SJSA1 (cell line): Measurements from ENCODE around the gene TNS4. TPM values are rescaled to one million over a fixed set of nuclear protein-coding genes. Genes with fewer than 3 reads are reported as not detected.
A peak's percentile ranks its signal among the peaks of the same experiment; 100 is the strongest.
"Not testable (repeated sequence)": the region's sequence is repeated elsewhere in the genome, so short reads cannot be mapped to it uniquely, and the experiment has no call there.

Experiments
- DNase-seq, 2 experiments: peaks; one replicate each; pipeline ENCODE4 v3.0.0-alpha.2; 2015 to 2020; ENCODE audit warnings: low spot score in 2 of 2, low read depth in 1 of 2
- H3K27ac ChIP-seq: fragments of 250-450 bp; sonication (Bioruptor Pico); 2 replicates; pipeline ENCODE4 v1.5.1; 2020; ENCODE audit warnings: mild to moderate bottlenecking, moderate library complexity
- H3K27me3 ChIP-seq: fragments of 250-450 bp; sonication (Bioruptor Pico); replicated peaks from 2 replicates; pipeline ENCODE4 v1.5.1; 2020; ENCODE audit warnings: mild to moderate bottlenecking, moderate library complexity
- H3K36me3 ChIP-seq: fragments of 250-450 bp; sonication (Bioruptor Pico); 2 replicates; pipeline ENCODE4 v1.5.1; 2020; ENCODE audit warnings: mild to moderate bottlenecking
- H3K4me1 ChIP-seq: fragments of 250-450 bp; sonication (Bioruptor Pico); replicated peaks from 2 replicates; pipeline ENCODE4 v1.6.1; 2021; ENCODE audit warnings: mild to moderate bottlenecking
- H3K4me3 ChIP-seq: fragments of 250-450 bp; sonication (Bioruptor Pico); 2 replicates; pipeline ENCODE4 v1.5.1; 2020; ENCODE audit warnings: mild to moderate bottlenecking
- H3K9me3 ChIP-seq: fragments of 250-450 bp; sonication (Bioruptor Pico); replicated peaks from 2 replicates; pipeline ENCODE4 v1.5.1; 2020; ENCODE audit warnings: mild to moderate bottlenecking
- total RNA-seq: library from RNA; depleted of rRNA; stranded (reverse); fragments of >200 nt; shearing (Covaris generic); gene quantifications from 2 replicates; pipeline ENCODE4 v1.2.3, GENCODE V29; 2014; rRNA removed

The TNS4 gene, protein sequence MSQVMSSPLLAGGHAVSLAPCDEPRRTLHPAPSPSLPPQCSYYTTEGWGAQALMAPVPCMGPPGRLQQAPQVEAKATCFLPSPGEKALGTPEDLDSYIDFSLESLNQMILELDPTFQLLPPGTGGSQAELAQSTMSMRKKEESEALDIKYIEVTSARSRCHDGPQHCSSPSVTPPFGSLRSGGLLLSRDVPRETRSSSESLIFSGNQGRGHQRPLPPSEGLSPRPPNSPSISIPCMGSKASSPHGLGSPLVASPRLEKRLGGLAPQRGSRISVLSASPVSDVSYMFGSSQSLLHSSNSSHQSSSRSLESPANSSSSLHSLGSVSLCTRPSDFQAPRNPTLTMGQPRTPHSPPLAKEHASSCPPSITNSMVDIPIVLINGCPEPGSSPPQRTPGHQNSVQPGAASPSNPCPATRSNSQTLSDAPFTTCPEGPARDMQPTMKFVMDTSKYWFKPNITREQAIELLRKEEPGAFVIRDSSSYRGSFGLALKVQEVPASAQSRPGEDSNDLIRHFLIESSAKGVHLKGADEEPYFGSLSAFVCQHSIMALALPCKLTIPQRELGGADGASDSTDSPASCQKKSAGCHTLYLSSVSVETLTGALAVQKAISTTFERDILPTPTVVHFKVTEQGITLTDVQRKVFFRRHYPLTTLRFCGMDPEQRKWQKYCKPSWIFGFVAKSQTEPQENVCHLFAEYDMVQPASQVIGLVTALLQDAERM
- not detected in 2 replicates for total RNA-seq

DNA sequence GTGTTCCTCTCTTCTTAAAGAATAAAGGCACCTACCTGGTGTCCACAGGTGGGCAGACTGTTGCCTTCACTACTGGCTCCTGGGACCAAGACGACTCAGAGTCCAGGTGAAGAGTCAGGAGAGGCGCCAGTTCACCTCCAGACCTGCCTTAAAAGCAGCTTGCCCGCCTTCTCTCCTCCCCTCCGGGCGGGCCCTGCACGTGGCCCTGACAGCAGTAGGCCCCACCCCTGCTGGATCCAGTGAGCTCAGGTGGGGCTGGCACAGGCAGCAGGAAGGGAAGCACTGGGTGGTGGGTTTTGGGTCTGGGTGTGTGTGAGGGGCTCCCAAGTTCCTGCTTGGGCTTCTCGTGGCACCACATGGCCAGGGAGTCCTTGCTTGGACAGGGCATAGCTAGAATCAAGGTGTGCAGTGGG lies at the start of gene TNS4:
TNS4 (minus strand) TSS at position 125 of the 413 bp plus-strand sequence. CDS start 5,198 bp downstream, outside the sequence.
- H3K36me3 ChIP-seq, result no peaks in the 10 kb centered on the region
- no peak for DNase-seq
- H3K27ac ChIP-seq, result no peak within 1 kb of the TSS
- peaks cover 21% of the 10 kb centered on the region for H3K4me1 ChIP-seq
- no peaks in the 10 kb centered on the region for H3K9me3 ChIP-seq
- no peaks in the 10 kb centered on the region for H3K27me3 ChIP-seq
- no peak within 1 kb of the TSS for H3K4me3 ChIP-seq

DNA sequence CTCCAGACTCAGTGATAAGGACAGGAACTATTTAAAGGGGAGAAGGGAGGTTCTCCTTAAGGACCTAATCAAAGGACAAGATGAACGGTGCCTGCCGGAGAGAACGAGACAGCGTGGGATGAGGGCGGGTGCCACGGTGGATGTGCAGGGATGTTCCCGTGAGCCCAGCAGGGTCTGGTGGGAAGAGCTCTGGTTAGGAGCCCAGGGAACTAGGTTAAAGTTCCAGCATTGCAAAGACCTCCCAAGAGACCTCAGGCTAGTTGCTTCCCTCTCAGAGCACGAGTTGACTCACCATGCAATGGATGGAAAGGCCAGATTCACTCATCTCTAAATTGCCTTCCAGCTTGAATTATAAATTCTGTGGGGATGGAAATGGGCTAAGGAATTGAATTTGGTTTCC lies 49.2 kb upstream of the TNS4 start:
- H3K4me1 ChIP-seq, result peaks cover 68% of the 10 kb centered on the region
- H3K27me3 ChIP-seq, result no peaks in the 10 kb centered on the region
- H3K36me3 ChIP-seq, result no peaks in the 10 kb centered on the region
- no peaks in the 10 kb centered on the region for H3K9me3 ChIP-seq
- peak overlapping the region; percentile 50; the same call in 1 of the 2 replicates for H3K27ac ChIP-seq
- peak in 1 of 2 experiments; percentile 47 for DNase-seq
- no peak overlapping the region for H3K4me3 ChIP-seq

DNA sequence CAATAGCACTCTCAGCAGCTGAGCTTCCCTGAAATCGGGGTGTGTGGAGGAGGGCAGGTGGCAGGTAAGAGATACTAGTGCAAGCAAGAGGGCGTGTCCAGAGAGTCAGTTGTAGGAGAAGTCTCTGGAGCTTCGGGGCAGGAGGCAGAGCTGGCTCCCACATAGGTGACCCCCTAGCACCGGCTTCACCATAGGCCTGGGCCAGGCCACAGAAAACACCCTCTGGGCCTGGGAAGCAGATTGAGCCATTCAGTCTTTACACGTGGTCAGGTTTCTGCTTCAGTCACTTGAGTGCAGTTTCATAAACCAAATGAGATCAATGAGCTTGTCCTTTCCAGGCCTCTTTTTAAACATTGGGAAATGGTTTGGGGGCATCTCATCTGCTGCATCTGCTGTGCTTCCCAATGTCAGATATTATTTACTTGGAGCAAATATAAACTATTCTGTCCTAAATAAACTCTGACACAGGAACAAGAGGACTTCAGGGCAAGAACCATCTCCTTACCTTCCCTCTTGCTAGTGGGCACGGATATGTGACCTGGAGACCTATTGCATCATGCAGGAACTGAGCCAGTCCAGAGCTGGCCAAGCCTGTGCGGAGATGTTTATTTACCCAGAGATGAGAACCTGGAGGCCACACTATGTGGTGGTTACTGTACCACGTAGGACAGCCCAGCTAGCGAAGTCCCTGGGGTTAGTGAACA lies 47.7 kb upstream of the TNS4 start:
- H3K27ac ChIP-seq, result peak overlapping the region; percentile 25; the same call in 1 of the 2 replicates
- no peak overlapping the region for H3K4me3 ChIP-seq
- no peaks in the 10 kb centered on the region for H3K27me3 ChIP-seq
- peaks cover 65% of the 10 kb centered on the region for H3K4me1 ChIP-seq
- H3K9me3 ChIP-seq, result no peaks in the 10 kb centered on the region
- H3K36me3 ChIP-seq, result no peaks in the 10 kb centered on the region
- peak in 1 of 2 experiments; percentile 49 for DNase-seq

DNA sequence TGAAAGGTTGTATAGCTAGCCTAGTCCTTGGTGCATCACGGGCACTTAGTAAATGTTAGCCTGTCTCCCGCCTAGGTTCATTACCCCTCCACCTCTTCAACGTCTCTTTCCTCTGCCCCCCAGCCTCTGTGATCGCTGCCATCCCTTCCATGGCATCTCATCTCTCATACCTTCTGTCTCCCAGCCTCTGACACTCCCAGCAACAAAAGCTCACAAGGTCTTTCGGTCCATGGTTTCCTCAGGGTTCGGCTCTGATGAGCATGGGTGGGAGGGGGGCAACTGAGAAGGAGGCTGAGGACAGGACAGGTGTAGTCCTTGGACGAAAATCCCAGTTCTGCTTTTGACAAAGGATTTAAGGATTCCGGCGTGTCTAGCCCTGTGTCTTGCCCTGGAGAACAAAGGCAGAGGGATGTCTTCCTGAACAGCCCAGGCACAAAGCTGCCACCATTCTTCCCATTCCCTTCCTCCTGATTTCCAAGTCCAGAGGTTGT lies 47.1 kb upstream of the TNS4 start:
- Histone ChIP-seq H3K36me3 (no peaks in the 10 kb centered on the region), H3K9me3 (no peaks in the 10 kb centered on the region), H3K4me3 (no peak overlapping the region), H3K27me3 (no peaks in the 10 kb centered on the region), H3K4me1 (peaks cover 59% of the 10 kb centered on the region), H3K27ac (no peak overlapping the region)
- peak in 1 of 2 experiments; percentile 28 for DNase-seq

DNA sequence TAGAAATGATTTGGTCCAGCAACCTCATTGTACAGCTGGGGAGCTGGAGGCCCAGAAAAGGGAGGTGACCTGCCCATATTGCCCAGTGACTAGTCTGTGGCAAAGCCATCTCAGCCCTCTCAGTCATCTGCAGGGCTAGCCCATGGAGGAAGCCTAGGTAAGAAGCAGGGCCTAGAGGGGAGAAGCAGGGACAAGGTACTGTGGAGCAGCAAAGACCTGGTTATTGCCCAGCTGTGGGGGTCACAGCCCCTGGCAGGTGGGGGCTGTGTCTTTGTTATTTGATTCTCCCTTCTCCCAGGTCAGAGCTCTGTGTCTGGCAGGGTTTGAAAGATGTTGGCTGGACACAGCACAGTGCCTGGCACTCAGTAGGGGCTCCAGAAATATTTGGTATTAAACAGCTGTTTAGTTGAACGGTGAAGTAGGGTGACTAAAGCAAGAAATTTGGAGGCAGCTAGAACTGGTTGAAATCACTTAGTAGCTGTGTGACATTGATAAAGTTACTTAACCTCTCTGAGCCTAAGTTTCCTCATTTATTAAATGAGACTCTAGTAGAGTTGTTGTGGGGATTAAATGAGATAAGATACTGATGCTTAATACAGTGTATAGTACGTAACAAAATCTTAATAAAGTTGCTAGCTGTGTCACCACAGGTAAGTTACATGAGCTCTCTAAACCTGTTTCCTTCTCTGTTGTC lies 46.5 kb upstream of the TNS4 start:
- DNase-seq, result no peak
- no peak overlapping the region for H3K27ac ChIP-seq
- no peaks in the 10 kb centered on the region for H3K9me3 ChIP-seq
- no peaks in the 10 kb centered on the region for H3K36me3 ChIP-seq
- no peaks in the 10 kb centered on the region for H3K27me3 ChIP-seq
- H3K4me1 ChIP-seq, result peaks cover 54% of the 10 kb centered on the region
- no peak overlapping the region for H3K4me3 ChIP-seq

DNA sequence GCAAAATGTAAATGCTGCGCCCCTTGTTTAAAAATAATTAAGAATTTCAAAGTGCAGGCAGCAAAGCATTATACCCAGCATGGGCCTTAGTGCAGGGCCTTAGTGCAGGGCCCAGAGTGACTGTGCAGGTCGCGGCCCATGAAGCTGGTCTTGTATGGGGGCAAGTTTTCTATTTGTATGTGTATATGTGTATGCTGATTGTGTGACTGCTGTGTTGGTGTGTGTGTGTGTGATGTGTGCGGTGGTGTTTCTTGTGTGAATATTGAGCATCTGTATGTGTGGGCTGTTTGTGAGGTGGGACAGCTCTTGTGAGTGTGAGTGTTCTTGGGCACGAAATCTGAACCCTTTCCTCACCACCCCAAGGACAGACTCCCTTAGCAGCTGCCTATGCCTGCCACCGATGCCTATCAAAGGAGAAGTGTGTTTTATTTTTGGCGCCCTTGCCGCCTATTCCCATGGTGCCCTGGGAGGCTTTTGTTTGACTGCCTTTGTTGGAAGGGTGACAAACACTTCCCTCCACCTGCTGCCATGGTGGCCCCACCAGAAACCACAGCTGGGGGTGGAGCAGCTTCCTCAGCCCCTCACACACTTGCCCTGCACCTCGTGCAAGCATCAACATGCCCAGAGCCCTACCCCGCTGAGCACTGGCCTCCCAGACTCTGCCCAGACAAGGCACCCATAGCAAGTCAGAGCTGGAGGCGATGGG lies 45.8 kb upstream of the TNS4 start:
- Histone ChIP-seq H3K27me3 (no peaks in the 10 kb centered on the region), H3K4me1 (peaks cover 50% of the 10 kb centered on the region), H3K36me3 (no peaks in the 10 kb centered on the region), H3K4me3 (no peak overlapping the region), H3K27ac (no peak overlapping the region), H3K9me3 (no peaks in the 10 kb centered on the region)
- peak; percentile 12 to 50 for DNase-seq

DNA sequence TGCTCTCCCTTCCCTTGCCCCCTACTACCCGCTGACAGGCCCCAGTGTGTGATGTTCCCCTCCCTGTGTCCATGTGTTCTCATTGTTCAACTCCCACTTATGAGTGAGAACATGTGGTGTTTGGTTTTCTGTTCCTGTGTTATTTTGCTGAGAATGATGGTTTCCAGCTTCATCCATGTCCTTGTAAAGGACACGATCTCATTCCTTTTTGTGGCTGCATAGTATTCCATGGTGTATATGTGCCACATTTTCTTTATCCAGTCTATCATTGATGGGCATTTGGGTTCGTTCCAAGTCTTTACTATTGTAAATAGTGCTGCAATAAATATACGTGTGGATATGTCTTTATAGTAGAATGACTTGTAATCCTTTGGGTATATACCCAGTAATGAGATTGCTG lies 45.1 kb upstream of the TNS4 start:
- not testable (repeated sequence) for H3K9me3 ChIP-seq, H3K27ac ChIP-seq, H3K27me3 ChIP-seq, H3K4me3 ChIP-seq, H3K36me3 ChIP-seq
- peak in 1 of 2 experiments; percentile 16 for DNase-seq
- H3K4me1 ChIP-seq, result peaks cover 43% of the 10 kb centered on the region

DNA sequence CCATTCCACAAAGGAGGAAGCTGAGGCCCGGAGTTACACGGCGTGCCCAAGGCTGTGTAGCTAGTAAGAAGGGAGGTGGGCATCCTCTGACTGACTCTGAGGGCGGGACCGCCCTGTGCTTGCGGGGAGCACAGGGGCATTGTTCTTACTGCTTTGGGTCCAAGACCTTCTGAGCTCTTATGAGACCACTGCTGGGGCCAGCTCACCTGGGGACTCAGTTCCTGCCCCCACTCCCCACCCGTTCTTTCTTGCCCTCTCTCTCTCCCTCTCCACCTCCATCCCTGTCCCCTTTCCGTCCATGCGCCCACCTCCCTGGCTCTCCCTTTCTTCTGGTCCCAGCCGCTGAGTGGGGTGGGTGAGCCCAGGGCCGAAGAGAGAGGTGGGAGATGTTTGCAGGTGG lies 44.2 kb upstream of the TNS4 start:
- Histone ChIP-seq H3K4me3 (no peak overlapping the region), H3K27ac (no peak overlapping the region), H3K4me1 (peaks cover 35% of the 10 kb centered on the region), H3K36me3 (no peaks in the 10 kb centered on the region), H3K9me3 (no peaks in the 10 kb centered on the region), H3K27me3 (no peaks in the 10 kb centered on the region)
- no peak for DNase-seq

DNA sequence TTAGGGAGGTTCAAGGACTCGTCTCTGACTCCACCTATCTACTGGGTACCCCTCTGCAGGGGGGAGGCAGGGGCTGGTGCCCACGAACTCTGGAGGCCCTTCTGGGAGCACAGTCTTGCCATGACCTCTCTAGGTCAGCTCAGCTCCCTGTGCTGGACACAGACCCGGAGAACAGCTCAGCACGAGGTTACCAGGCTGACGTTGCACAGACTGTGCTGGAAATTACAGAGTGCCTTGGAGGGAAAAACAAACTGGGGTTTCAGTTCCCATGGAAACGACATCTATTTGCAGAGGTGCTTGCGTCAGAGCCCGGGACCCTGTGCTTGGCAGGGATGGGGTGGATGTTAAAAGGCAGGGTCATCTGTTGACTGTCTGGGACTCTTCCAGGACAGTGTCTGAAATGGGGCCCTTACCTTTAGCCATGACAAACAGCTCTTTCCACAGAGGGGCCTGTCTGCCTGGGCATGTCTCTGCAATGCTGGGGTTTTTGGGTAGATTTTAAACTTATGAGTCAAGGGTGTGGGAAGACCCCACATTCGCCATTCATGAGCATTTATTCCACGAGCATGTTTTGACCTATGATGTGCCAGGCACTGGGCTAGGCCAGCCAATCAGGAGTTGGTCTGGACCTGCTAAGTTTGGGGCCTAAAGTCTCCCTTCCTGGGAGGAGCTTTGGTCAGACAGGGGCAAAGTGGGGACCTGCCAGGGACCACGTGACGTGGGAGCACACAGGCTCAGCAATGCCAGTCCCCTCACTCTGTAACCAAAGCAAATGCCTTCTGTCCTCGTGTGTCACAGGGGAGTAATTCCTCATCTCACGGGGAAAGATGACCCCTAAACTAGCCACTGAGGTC lies 41.4 kb upstream of the TNS4 start:
- Histone ChIP-seq H3K4me3 (no peak overlapping the region), H3K36me3 (no peaks in the 10 kb centered on the region), H3K9me3 (no peaks in the 10 kb centered on the region), H3K27ac (no peak overlapping the region), H3K27me3 (no peaks in the 10 kb centered on the region), H3K4me1 (peaks cover 12% of the 10 kb centered on the region)
- no peak for DNase-seq

DNA sequence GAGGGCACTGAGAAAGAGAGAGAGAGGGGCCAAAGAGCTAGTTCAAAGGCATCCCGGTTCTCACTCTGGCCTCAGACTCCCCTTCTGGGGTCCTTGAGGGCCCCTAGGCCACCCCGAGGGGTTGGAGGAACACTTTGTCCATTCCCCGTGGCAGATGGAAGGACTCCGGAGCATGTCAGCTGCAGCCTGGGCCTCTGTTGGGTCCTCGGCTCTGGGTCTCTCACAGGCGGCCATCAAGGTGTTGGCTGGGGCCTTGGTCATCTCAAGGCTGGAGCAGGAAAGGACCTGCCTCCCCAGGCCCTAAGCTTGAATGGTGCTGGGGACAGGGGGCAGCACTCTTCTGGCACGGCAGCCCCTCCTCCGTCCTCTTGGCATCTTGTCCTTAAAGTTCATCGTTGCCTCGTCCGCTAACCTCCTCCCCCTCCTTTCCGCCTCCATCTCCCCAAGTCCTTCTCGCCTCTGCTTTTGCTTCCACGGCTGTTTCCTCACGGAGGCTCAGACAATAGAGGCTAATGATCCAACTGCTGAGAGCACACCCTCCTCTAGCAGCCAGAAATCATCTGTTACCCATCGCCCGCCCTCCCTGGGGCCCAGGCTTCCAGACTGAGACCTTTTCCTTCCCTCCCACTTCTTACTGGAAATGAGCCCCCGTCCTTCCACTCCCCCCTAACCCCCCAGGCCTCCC lies 40.6 kb upstream of the TNS4 start:
- Histone ChIP-seq H3K36me3 (no peaks in the 10 kb centered on the region), H3K27me3 (no peaks in the 10 kb centered on the region), H3K9me3 (no peaks in the 10 kb centered on the region), H3K4me1 (peaks cover 5% of the 10 kb centered on the region), H3K27ac (no peak overlapping the region), H3K4me3 (no peak overlapping the region)
- no peak for DNase-seq

DNA sequence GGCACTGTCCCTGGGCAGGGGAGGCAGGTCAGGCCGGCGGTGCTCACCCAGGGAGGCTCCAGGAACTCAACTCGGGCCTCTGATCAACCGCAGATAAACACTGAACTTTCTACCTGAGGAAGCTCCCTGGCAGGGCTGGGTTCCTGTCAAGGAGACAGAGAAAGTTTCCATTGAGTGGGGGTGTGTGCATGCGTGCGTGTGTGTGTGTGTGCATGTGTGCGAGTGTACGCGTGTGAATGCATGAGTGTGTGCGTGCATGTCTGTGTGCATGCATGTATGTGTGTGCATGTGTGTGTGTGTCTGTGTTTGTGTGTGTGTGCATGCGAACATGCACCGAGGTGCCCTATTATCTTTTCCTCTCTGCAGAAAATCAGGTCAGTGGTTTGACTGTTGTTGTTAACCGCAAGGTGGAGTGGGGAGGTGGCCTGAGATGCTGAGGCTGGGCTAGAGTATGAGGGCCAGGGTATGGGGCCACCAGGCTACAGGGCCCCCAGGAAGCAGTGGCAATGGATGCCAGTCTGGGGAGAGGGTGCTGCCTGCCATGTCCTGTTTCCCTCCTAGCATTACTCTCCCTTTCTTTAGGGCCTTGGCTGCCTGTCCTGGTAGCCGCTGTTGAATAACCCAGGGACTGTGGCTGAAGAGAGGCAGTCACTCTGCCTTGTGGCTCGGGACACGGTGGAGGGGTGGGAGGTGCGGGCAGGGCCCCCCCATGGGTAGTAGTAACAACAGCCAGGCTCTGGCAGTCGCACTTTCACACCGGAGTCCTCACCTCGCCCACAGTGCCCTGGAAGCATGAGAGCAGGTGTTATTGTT lies 39.8 kb upstream of the TNS4 start:
- H3K9me3 ChIP-seq, result no peaks in the 10 kb centered on the region
- no peaks in the 10 kb centered on the region for H3K27me3 ChIP-seq
- H3K4me1 ChIP-seq, result peaks cover 13% of the 10 kb centered on the region
- no peak for DNase-seq
- no peak overlapping the region for H3K27ac ChIP-seq
- H3K4me3 ChIP-seq, result no peak overlapping the region
- H3K36me3 ChIP-seq, result no peaks in the 10 kb centered on the region
